ENCODE data around the gene GARNL3.
A peak's percentile ranks its signal among the peaks of the same experiment; 100 is the strongest.

GRCh38 chr9:127311239-127311741 lies 46.7 kb downstream of the GARNL3 start:
- TF ChIP-seq EP300 (IDR thresholded peaks at IDR 0.05) (no peak), POLR2A (IDR thresholded peaks at IDR 0.05) (no peak), CTCF (IDR thresholded peaks at IDR 0.05) (peak in 4 of 7 experiments; percentile 18 to 36 (median 30)), POLR2AphosphoS5 (IDR thresholded peaks at IDR 0.05) (peak; percentile 33 to 79 (median 34))
